ENCODE data around the gene MUTYH. TPM values are rescaled to one million over a fixed set of nuclear protein-coding genes. Genes with fewer than 3 reads are reported as not detected.

The MUTYH gene
- total and polyA plus RNA-seq, 2 of the 8 experiments (the other 6 are each of a cell fraction or from before 2014, with no cell fraction given): 51.9 to 65.7 TPM

DNA sequence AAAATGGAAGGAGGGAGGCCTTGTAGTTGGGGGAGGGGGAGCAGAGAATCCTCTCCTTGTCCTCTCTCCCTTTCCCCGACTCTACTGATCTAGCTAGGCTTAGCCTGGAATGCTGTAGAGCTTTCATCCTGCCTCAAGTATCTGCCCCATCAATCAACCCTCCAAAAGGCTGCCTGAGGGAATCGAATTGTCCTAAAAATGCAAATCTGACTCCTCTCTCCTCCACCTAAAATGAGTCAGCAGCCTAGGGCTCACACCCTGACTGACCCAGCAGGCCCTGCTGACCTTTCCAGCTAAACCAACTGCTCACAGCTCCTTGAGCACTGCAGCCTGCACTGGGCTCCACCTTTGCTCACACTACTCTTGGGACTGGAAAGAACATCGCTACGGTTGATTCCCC lies 10.8 kb downstream of the MUTYH start:
- FAIRE-seq (no peak), DNase-seq (ENCODE audit: low read depth in 1 of 2, low spot score in 2 of 2) (peak in 1 of 2 experiments; percentile 46)
- H3K4me1 ChIP-seq (replicated peaks in 1 of 4; ENCODE audit: control insufficient read depth in 3 of 4, insufficient read depth in 4 of 4, low read length in 3 of 4): peaks cover 7 to 21% (median 12%) of the 10 kb centered on the region in 4 experiments; a peak in 6 of 7 replicates
- H3K18ac ChIP-seq (ENCODE audit: extremely low read depth, low read length): peak overlapping the region; percentile 72; the same call in 1 of the 2 replicates
- H3K23me2 ChIP-seq (ENCODE audit: low read depth, low read length): peaks cover 11% of the 10 kb centered on the region; the same call in 1 of the 2 replicates
- peak overlapping the region; percentile 71 to 89 for H3K4me2 ChIP-seq (ENCODE audit: insufficient read depth in 1 of 2, low read depth in 2 of 2, low read length in 2 of 2)
- H3K9me3 ChIP-seq (ENCODE audit: insufficient read depth in 2 of 2, low read depth in 1 of 2, low read length in 1 of 2): no peaks in the 10 kb centered on the region
- H2BK20ac ChIP-seq (ENCODE audit: low read length): no peak overlapping the region
- H2BK12ac ChIP-seq (ENCODE audit: low read depth, low read length): no peak overlapping the region; the same call in 1 of the 2 replicates
- POLR2A ChIA-PET (ENCODE audit: partially characterized antibody): interaction anchor here (0.6 to 16.3 kb wide), 12 partner anchors 9 to 549 kb away, joined by 3 to 472 read pairs (median 9); partner anchors contain the start of genes CCDC163, HECTD3, MMACHC and MUTYH
- H3K56ac ChIP-seq (replicated peaks; ENCODE audit: insufficient read length, low read depth, low read length): no peak overlapping the region
- H4K5ac ChIP-seq (ENCODE audit: insufficient read length, low read depth, low read length): no peak overlapping the region
- H3K79me2 ChIP-seq (ENCODE audit: control insufficient read depth in 1 of 2, insufficient read depth in 2 of 2, low read length in 2 of 2): peaks cover 3 to 22% of the 10 kb centered on the region in 2 experiments; a peak in 3 of 4 replicates
- no peak overlapping the region for H2AK5ac ChIP-seq (ENCODE audit: low read depth, low read length)
- no peak overlapping the region for H2AFZ ChIP-seq (ENCODE audit: low read length)
- WGBS, 2 experiments (ENCODE audit: extremely low coverage in 1 of 2, insufficient coverage in 1 of 2, insufficient read length in 1 of 2, insufficient replicate concordance in 2 of 2, low coverage in 1 of 2, low lambda C conversion rate in 2 of 2, missing lambda C conversion rate in 1 of 2): 67% methylated on average over 4 of the region's 4 CpGs; no CpG with 5 or more reads in 1 of the 2 experiments
- H3K23ac ChIP-seq (ENCODE audit: insufficient read length): no peak overlapping the region
- H2BK120ac ChIP-seq (replicated peaks; ENCODE audit: low read depth, low read length): no peak overlapping the region
- peak overlapping the region in 1 of 4 experiments; percentile 4; a peak in 1 of 7 replicates for H3K9ac ChIP-seq (replicated peaks in 1 of 4; ENCODE audit: extremely low read depth in 1 of 4, low read depth in 3 of 4, low read length in 3 of 4)
- peaks cover 0 to 2% of the 10 kb centered on the region in 2 experiments for H4K20me1 ChIP-seq (replicated peaks in 1 of 2; ENCODE audit: control insufficient read depth in 1 of 2, insufficient read depth in 2 of 2, low read length in 2 of 2)
- H3K36me3 ChIP-seq (ENCODE audit: control insufficient read depth in 2 of 4, insufficient read depth in 4 of 4, low read length in 3 of 4): peaks cover 8 to 45% (median 25%) of the 10 kb centered on the region in 4 experiments; a peak in 5 of 8 replicates
- H3K27me3 ChIP-seq (replicated peaks in 1 of 4; ENCODE audit: control insufficient read depth in 3 of 4, extremely low read depth in 1 of 4, insufficient read depth in 3 of 4, low read length in 3 of 4): no peaks in the 10 kb centered on the region
- H2BK5ac ChIP-seq (ENCODE audit: low read depth, low read length): peak overlapping the region; percentile 40
- CTCF ChIA-PET (ENCODE audit: partially characterized antibody): interaction anchor here (0.8 to 5.3 kb wide), 8 partner anchors 9 to 315 kb away, joined by 3 to 29 read pairs (median 4); partner anchors contain the start of genes MUTYH and TOE1
- no peak overlapping the region for H4K8ac ChIP-seq (ENCODE audit: extremely low read depth, insufficient read depth, low read length)
- H2BK15ac ChIP-seq (ENCODE audit: low read length): 0 out of 2 replicates have a peak overlapping the region, but pooled peaks have one; percentile 5
- H4K91ac ChIP-seq (replicated peaks; ENCODE audit: insufficient read length, low read length): no peak overlapping the region
- H3K4ac ChIP-seq (replicated peaks; ENCODE audit: insufficient read length, low read depth, low read length): no peak overlapping the region
- H3K4me3 ChIP-seq (ENCODE audit: extremely low read depth in 1 of 4, insufficient read depth in 2 of 4, low read depth in 3 of 4, low read length in 4 of 4): peak overlapping the region in 3 of 4 experiments; percentile 11 to 67 (median 61); a peak in 4 of 8 replicates
- peak overlapping the region; percentile 18; the same call in 1 of the 2 replicates for H3K27ac ChIP-seq (ENCODE audit: low read depth, low read length)
- H3K79me1 ChIP-seq (ENCODE audit: low read depth, low read length): peaks cover 5% of the 10 kb centered on the region; the same call in 1 of the 2 replicates
- no peak overlapping the region for H3K14ac ChIP-seq (ENCODE audit: insufficient read length)
